Uterus (tissue), 4 donors: ENCODE measurements around the gene SPHK2. TPM values are rescaled to one million over a fixed set of nuclear protein-coding genes. Genes with fewer than 3 reads are reported as not detected.

Experiments
- DNase-seq, 2 donors: peaks; one replicate each; pipeline ENCODE4 v3.0.0-alpha.2; 2019 to 2020
- H3K27ac ChIP-seq, 2 donors: fragments of 200-600 bp; sonication (generic); 1 replicate in 1 of 2; 2 replicates in 1 of 2; pipeline ENCODE4 v1.5.1; 2016 to 2018
- H3K27me3 ChIP-seq, 2 donors: fragments of 200-600 bp; sonication (generic); one replicate each; pipeline ENCODE4 v1.5.1; 2018 to 2019; ENCODE audit warnings: control low read depth in 1 of 2
- H3K36me3 ChIP-seq, 2 donors: fragments of 200-600 bp; sonication (generic); one replicate each; pipeline ENCODE4 v1.5.1; 2019; ENCODE audit warnings: control low read depth in 1 of 2
- H3K4me1 ChIP-seq, 2 donors: fragments of 200-600 bp; sonication (generic); one replicate each; pipeline ENCODE4 v1.5.1; 2018 to 2019; ENCODE audit warnings: control low read depth in 1 of 2
- H3K4me3 ChIP-seq, 2 donors: fragments of 200-600 bp; sonication (generic); 1 replicate in 1 of 2; 2 replicates in 1 of 2; pipeline ENCODE4 v1.5.1; 2018 to 2019; ENCODE audit warnings: mild to moderate bottlenecking in 1 of 2
- H3K9me3 ChIP-seq, 2 donors: fragments of 200-600 bp; sonication (generic); one replicate each; pipeline ENCODE4 v1.5.1; 2019; ENCODE audit warnings: control low read depth in 1 of 2
- POLR2A ChIP-seq, 2 donors: fragments of 450-650 bp; IDR thresholded peaks; one replicate each; pipeline ENCODE4 v1.6.1; 2016; ENCODE audit warnings: antibody characterized with exemption in 2 of 2, mild to moderate bottlenecking in 1 of 2, moderate library complexity in 1 of 2
- intact Hi-C: fragments of 100-400 bp; cut with DNase I; formaldehyde crosslinking; loops from one replicate; pipeline ENCODE4 v1.15.1; 2023; ENCODE audit warnings: low total_unique reads
- total RNA-seq, 4 donors: library from RNA; depleted of rRNA in 3 of 4; stranded (reverse); fragments of >200 nt in 3 of 4; gene quantifications; one replicate each; pipeline versions ENCODE4 v1.1.0 to v1.2.4, GENCODE V29; 2014 to 2023
- TF ChIP-seq, protein P1 (sequence below), 4 experiments: fragments of 200-600 bp in 2 of 4; fragments of 450-650 bp in 2 of 4; sonication (generic) in 2 of 4; IDR thresholded peaks; one replicate each; pipeline ENCODE4 v1.5.1; 2016 to 2019; ENCODE audit warnings: antibody characterized with exemption in 4 of 4, mild to moderate bottlenecking in 2 of 4, moderate library complexity in 1 of 4
- donor health status: DM: yes; HTN: yes; CAD: no.

Gene SPHK2
- total RNA-seq, 4 donors from 2014 or later = 10.0 to 27.2 (median 21.7) TPM

DNA sequence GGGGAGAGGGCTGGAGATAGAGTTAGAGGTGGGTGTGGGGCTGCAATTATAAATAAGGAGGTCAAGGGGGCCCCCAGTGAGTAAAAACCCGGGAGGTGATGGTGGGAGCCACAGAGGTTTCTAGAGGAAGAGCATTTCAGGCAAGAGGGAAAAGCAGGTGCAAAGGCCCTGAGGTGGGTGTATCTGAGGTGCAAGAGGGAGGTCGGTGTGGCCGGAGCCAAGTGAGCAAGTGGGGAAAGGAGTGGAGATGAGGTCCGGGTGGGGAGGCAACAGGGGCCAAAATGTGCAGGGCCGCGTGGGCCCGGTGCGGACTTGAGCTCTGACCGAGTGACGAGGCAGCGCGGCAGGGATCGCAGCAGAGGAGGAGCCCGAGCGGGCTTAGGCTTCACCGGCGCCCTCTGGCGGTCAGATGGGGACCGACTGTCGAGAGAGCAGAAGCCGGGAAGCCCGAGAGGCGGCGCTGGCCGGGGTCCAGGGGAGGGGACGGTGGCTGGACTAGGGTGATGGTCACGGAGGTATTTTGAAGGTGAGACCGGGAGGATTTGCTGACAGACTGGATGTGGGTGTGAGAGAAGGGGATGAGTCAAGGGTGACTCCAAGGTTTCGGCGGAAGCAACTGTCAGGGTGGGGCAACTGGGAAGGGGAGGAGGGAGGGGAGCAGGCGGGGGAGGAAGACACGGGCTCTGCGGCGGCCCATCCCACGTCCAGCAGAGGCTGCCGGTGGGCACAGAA lies 30.5 kb upstream of the SPHK2 start:
- no peaks in the 10 kb centered on the region for H3K36me3 ChIP-seq
- no peaks in the 10 kb centered on the region for H3K9me3 ChIP-seq
- intact Hi-C loops = loop anchor here (10.0 kb wide), 1 partner anchor 94 kb away; no protein-coding TSS in a partner anchor
- H3K27ac ChIP-seq = no peak overlapping the region
- no peak overlapping the region for H3K4me3 ChIP-seq
- peak; percentile 82 to 83 for DNase-seq
- H3K4me1 ChIP-seq = no peaks in the 10 kb centered on the region
- H3K27me3 ChIP-seq = no peaks in the 10 kb centered on the region
- TF ChIP-seq POLR2A (IDR thresholded peaks at IDR 0.05) = no peak
- TF ChIP-seq, protein P1, sequence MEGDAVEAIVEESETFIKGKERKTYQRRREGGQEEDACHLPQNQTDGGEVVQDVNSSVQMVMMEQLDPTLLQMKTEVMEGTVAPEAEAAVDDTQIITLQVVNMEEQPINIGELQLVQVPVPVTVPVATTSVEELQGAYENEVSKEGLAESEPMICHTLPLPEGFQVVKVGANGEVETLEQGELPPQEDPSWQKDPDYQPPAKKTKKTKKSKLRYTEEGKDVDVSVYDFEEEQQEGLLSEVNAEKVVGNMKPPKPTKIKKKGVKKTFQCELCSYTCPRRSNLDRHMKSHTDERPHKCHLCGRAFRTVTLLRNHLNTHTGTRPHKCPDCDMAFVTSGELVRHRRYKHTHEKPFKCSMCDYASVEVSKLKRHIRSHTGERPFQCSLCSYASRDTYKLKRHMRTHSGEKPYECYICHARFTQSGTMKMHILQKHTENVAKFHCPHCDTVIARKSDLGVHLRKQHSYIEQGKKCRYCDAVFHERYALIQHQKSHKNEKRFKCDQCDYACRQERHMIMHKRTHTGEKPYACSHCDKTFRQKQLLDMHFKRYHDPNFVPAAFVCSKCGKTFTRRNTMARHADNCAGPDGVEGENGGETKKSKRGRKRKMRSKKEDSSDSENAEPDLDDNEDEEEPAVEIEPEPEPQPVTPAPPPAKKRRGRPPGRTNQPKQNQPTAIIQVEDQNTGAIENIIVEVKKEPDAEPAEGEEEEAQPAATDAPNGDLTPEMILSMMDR (IDR thresholded peaks at IDR 0.05) = peak; percentile 77 to 90 (median 88)

DNA sequence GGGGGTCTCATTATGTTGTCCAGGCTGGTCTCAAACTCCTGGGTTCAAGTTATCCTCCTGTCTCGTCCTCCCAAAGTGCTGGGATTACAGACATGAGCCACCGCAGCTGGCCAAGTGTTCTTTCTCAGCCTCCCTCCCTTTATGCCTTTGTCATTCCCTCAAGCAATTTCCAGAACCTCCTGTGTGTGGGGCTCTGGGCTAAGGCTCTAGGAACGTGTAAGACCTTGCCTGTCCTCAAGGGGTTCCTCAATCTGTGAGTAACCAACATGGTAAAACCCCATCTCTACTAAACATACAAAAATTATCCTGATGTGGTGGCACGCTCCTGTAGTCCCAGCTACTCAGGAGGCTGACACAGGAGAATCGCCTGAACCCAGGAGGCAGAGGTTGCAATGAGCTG lies 28.3 kb upstream of the SPHK2 start:
- no peaks in the 10 kb centered on the region for H3K36me3 ChIP-seq
- no peak for TF ChIP-seq POLR2A (IDR thresholded peaks at IDR 0.05)
- TF ChIP-seq, protein P1 (IDR thresholded peaks at IDR 0.05) = no peak
- H3K27ac ChIP-seq = no peak overlapping the region
- no peak overlapping the region for H3K4me3 ChIP-seq
- H3K4me1 ChIP-seq = no peaks in the 10 kb centered on the region
- no peak for DNase-seq
- intact Hi-C loops = no loop called here
- H3K27me3 ChIP-seq = no peaks in the 10 kb centered on the region
- H3K9me3 ChIP-seq = no peaks in the 10 kb centered on the region

DNA sequence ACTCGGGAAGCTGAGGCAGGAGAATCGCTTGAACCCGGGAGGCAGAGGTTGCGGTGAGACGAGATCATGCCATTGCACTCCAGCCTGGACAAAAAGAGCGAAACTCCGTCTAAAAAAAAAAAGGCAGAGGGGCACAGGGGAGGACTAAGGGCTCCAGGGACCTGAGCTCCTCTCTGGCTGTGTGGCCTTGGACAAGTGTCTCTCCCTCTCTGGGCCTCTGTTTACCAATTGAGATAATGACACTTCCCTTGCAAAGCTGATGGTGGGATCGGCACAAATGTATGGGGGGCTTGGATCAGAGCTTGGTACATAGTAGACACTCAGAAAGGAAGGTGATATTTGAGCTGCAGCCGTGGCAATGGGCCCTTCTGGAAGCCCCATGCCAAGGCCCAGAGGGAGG lies 24.1 kb upstream of the SPHK2 start:
- no peak for TF ChIP-seq POLR2A (IDR thresholded peaks at IDR 0.05)
- TF ChIP-seq, protein P1 (IDR thresholded peaks at IDR 0.05) = no peak
- Histone ChIP-seq H3K27me3 (no peaks in the 10 kb centered on the region), H3K27ac (no peak overlapping the region), H3K9me3 (no peaks in the 10 kb centered on the region), H3K4me3 (no peak overlapping the region), H3K36me3 (no peaks in the 10 kb centered on the region), H3K4me1 (no peaks in the 10 kb centered on the region)
- intact Hi-C loops = no loop called here
- DNase-seq = no peak

DNA sequence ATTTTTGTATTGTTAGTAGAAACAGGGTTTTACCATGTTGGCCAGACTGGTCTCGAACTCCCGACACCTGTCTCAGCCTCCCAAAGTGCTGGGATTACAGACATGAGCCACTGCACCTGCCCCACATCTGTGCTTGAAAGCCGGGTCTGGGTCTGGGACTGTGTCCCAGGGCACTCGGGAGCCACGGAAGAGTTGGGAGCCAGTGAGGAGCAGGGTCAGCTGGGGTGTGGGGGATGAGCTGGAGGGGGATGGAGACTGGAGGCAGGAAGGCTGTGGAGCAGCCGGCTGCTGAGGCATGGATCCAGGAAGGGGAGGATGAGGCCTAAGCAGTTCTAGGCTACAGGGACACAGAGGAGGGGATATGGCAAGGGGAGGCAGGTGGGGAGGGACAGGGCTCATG lies 23.5 kb upstream of the SPHK2 start:
- Histone ChIP-seq H3K9me3 (no peaks in the 10 kb centered on the region), H3K36me3 (no peaks in the 10 kb centered on the region), H3K27ac (no peak overlapping the region), H3K4me1 (no peaks in the 10 kb centered on the region), H3K27me3 (no peaks in the 10 kb centered on the region), H3K4me3 (no peak overlapping the region)
- no peak for TF ChIP-seq POLR2A (IDR thresholded peaks at IDR 0.05)
- TF ChIP-seq, protein P1 (IDR thresholded peaks at IDR 0.05) = no peak
- DNase-seq = no peak
- intact Hi-C loops = no loop called here

DNA sequence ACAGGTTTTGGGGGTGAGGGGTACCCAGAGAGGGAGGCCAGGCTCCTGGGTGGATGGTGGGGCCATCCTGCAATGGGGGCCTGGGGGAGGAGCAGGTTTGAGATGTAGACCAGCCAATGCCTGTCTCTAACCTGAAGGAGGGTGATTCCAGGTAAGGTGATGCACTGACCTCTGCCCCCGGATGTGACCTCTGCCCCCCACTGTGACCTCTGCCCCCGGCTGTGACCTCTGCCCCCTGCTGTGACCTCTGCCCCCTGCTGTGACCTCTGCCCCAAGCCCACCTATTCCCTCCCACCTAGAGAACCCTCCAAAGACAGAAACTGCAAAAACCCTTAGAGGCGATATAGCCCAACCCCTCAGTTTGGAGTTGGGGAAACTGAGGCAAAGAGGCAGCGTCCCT lies 23.1 kb upstream of the SPHK2 start:
- no peak overlapping the region for H3K4me3 ChIP-seq
- no peaks in the 10 kb centered on the region for H3K4me1 ChIP-seq
- no peaks in the 10 kb centered on the region for H3K36me3 ChIP-seq
- TF ChIP-seq POLR2A (IDR thresholded peaks at IDR 0.05) = no peak
- TF ChIP-seq, protein P1 (IDR thresholded peaks at IDR 0.05) = no peak
- intact Hi-C loops = no loop called here
- no peak for DNase-seq
- H3K27ac ChIP-seq = no peak overlapping the region
- no peaks in the 10 kb centered on the region for H3K27me3 ChIP-seq
- H3K9me3 ChIP-seq = no peaks in the 10 kb centered on the region
